WTC11 (cell line): ENCODE results near the gene ATP2A3. TPM values are rescaled to one million over a fixed set of nuclear protein-coding genes. Genes with fewer than 3 reads are reported as not detected.

Experiments used
- ATAC-seq: fragments of 200-7000 bp; cut with Tn5 transposase; 2 replicates; pipeline ENCODE4 v1.10.0; 2021; ENCODE audit warnings: mild to moderate bottlenecking, moderate library complexity
- CTCF ChIA-PET: fragments of 300-600 bp; sonication (Branson Sonifier 250); formaldehyde crosslinking; loops from one replicate; lab custom pipeline; 2021; ENCODE audit warnings: antibody characterized with exemption; lab: Charles Lee
- POLR2A ChIA-PET: fragments of 350-600 bp; sonication (Branson Sonifier 250); formaldehyde crosslinking; loops from one replicate; lab custom pipeline; 2021; ENCODE audit warnings: antibody characterized with exemption; lab: Charles Lee
- DNase-seq: peaks from one replicate; pipeline ENCODE4 v3.0.0; 2021; ENCODE audit warnings: low spot score
- H3K27ac Mint-ChIP-seq: 2 replicates; pipeline ENCODE4 v1.8.0; 2021; ENCODE audit warnings: mixed read lengths
- H3K27me3 Mint-ChIP-seq: 2 replicates; pipeline ENCODE4 v1.8.0; 2021; ENCODE audit warnings: low read depth, mild to moderate bottlenecking, moderate library complexity, mixed read lengths
- H3K36me3 Mint-ChIP-seq: 2 replicates; pipeline ENCODE4 v1.8.0; 2021; ENCODE audit warnings: mixed read lengths
- H3K4me1 Mint-ChIP-seq: 2 replicates; pipeline ENCODE4 v1.8.0; 2022; ENCODE audit warnings: mixed read lengths
- H3K4me3 Mint-ChIP-seq: 2 replicates; pipeline ENCODE4 v1.8.0; 2021; ENCODE audit warnings: mild to moderate bottlenecking, moderate library complexity, mixed read lengths
- H3K9me3 Mint-ChIP-seq: 2 replicates; pipeline ENCODE4 v1.8.0; 2021; ENCODE audit warnings: mixed read lengths
- ATF1 ChIP-seq: sonication (generic); formaldehyde crosslinking; IDR thresholded peaks from 2 replicates; pipeline ENCODE4 v1.8.1; 2023; ENCODE audit warnings: mild to moderate bottlenecking, moderate library complexity, missing genetic modification reagents
- ATF6 ChIP-seq: sonication (generic); formaldehyde crosslinking; IDR thresholded peaks from 2 replicates; pipeline ENCODE4 v1.8.1; 2023; ENCODE audit warnings: mild to moderate bottlenecking, missing genetic modification reagents
- ESRRA ChIP-seq: sonication (generic); formaldehyde crosslinking; IDR thresholded peaks from 2 replicates; pipeline ENCODE4 v1.8.1; 2022; ENCODE audit warnings: mild to moderate bottlenecking, missing genetic modification reagents, borderline replicate concordance
- ETV6 ChIP-seq: sonication (generic); formaldehyde crosslinking; IDR thresholded peaks from 2 replicates; pipeline ENCODE4 v1.8.1; 2022; ENCODE audit warnings: mild to moderate bottlenecking, missing genetic modification reagents
- FOXJ3 ChIP-seq: sonication (generic); formaldehyde crosslinking; IDR thresholded peaks from 2 replicates; pipeline ENCODE4 v1.9.0; 2021; ENCODE audit warnings: missing genetic modification reagents, mild to moderate bottlenecking, borderline replicate concordance
- GRHL2 ChIP-seq: fragments of 250-450 bp; sonication (Bioruptor Pico); IDR thresholded peaks from 2 replicates; pipeline ENCODE4 v1.8.0; 2022; ENCODE audit warnings: mild to moderate bottlenecking, moderate library complexity; ENCODE audit not compliant: insufficient replicate concordance, severe bottlenecking
- MLX ChIP-seq: sonication (generic); formaldehyde crosslinking; IDR thresholded peaks from 2 replicates; pipeline ENCODE4 v1.8.1; 2023; ENCODE audit warnings: mild to moderate bottlenecking, missing genetic modification reagents, moderate library complexity
- NFYB ChIP-seq: sonication (generic); formaldehyde crosslinking; conservative IDR thresholded peaks from 2 replicates; pipeline ENCODE4 v1.8.0; 2022; ENCODE audit warnings: low read depth, missing genetic modification reagents
- RORB ChIP-seq: fragments of 250-450 bp; sonication (Bioruptor Pico); IDR thresholded peaks from 2 replicates; pipeline ENCODE4 v1.9.0; 2021; ENCODE audit warnings: mild to moderate bottlenecking
- SP1 ChIP-seq: sonication (generic); formaldehyde crosslinking; conservative IDR thresholded peaks from 2 replicates; pipeline ENCODE4 v1.8.1; 2022; ENCODE audit warnings: missing genetic modification reagents
- USF1 ChIP-seq: sonication (generic); formaldehyde crosslinking; IDR thresholded peaks from 2 replicates; pipeline ENCODE4 v1.8.0; 2022; ENCODE audit warnings: mild to moderate bottlenecking, missing genetic modification reagents
- ZBTB21 ChIP-seq: sonication (generic); formaldehyde crosslinking; IDR thresholded peaks from 2 replicates; pipeline ENCODE4 v1.8.1; 2023; ENCODE audit warnings: mild to moderate bottlenecking, missing genetic modification reagents, borderline replicate concordance
- ZNF416 ChIP-seq: fragments of 250-450 bp; sonication (Bioruptor Pico); IDR thresholded peaks from 2 replicates; pipeline ENCODE4 v1.9.0; 2021; ENCODE audit warnings: mild to moderate bottlenecking, inconsistent platforms
- ZNF425 ChIP-seq: fragments of 250-450 bp; sonication (Bioruptor Pico); conservative IDR thresholded peaks from 2 replicates; pipeline ENCODE4 v1.9.0; 2021; ENCODE audit warnings: mild to moderate bottlenecking
- total RNA-seq: library from RNA; stranded (reverse); gene quantifications from 3 replicates; pipeline ENCODE4 v1.2.3, GENCODE V29; 2021
- TF ChIP-seq, protein P1 (sequence below): sonication (generic); formaldehyde crosslinking; IDR thresholded peaks from 2 replicates; pipeline ENCODE4 v1.8.1; 2022; ENCODE audit warnings: missing genetic modification reagents, borderline replicate concordance
- TF ChIP-seq, protein P2 (sequence below): sonication (generic); formaldehyde crosslinking; IDR thresholded peaks from 2 replicates; pipeline ENCODE4 v1.8.0; 2022; ENCODE audit warnings: mild to moderate bottlenecking, missing genetic modification reagents
- TF ChIP-seq, protein P3 (sequence below): sonication (generic); formaldehyde crosslinking; IDR thresholded peaks from 2 replicates; pipeline ENCODE4 v1.8.1; 2022; ENCODE audit warnings: mild to moderate bottlenecking, moderate library complexity, missing genetic modification reagents
- TF ChIP-seq, protein P4 (sequence below): sonication (generic); formaldehyde crosslinking; IDR thresholded peaks from 2 replicates; pipeline ENCODE4 v1.8.0; 2022; ENCODE audit warnings: mild to moderate bottlenecking, missing genetic modification reagents

ATP2A3 gene
- total RNA-seq, 1 experiment from 2014 or later, result 37.8 TPM

GRCh38 chr17:4001048-4001590 is 36.9 kb upstream of the ATP2A3 start:
- Mint-ChIP-seq H3K27me3 (no peaks in the 10 kb centered on the region), H3K27ac (no peak overlapping the region; the same call in 1 of the 2 replicates), H3K4me1 (peaks cover 19% of the 10 kb centered on the region), H3K4me3 (no peak overlapping the region), H3K36me3 (no peaks in the 10 kb centered on the region), H3K9me3 (no peaks in the 10 kb centered on the region)
- no peak for DNase-seq
- no peak for ATAC-seq
- TF ChIP-seq USF1 (CRISPR knock-in tag) (no peak), ESRRA (CRISPR knock-in tag) (no peak), MLX (CRISPR knock-in tag) (no peak), FOXJ3 (CRISPR knock-in tag) (no peak), GRHL2 (CRISPR knock-in tag) (no peak), RORB (CRISPR knock-in tag) (no peak), ZNF425 (CRISPR knock-in tag) (no peak), ZBTB21 (no peak), ATF6 (no peak), ZNF416 (no peak), NFYB (CRISPR knock-in tag) (no peak)
- TF ChIP-seq, protein P1, sequence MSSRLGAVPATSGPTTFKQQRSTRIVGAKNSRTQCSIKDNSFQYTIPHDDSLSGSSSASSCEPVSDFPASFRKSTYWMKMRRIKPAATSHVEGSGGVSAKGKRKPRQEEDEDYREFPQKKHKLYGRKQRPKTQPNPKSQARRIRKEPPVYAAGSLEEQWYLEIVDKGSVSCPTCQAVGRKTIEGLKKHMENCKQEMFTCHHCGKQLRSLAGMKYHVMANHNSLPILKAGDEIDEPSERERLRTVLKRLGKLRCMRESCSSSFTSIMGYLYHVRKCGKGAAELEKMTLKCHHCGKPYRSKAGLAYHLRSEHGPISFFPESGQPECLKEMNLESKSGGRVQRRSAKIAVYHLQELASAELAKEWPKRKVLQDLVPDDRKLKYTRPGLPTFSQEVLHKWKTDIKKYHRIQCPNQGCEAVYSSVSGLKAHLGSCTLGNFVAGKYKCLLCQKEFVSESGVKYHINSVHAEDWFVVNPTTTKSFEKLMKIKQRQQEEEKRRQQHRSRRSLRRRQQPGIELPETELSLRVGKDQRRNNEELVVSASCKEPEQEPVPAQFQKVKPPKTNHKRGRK (CRISPR knock-in tag), result no peak
- TF ChIP-seq, protein P2, sequence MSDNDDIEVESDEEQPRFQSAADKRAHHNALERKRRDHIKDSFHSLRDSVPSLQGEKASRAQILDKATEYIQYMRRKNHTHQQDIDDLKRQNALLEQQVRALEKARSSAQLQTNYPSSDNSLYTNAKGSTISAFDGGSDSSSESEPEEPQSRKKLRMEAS, result no peak
- ChIA-PET CTCF (interaction anchor here (0.7 to 3.1 kb wide), 6 partner anchors 16 to 157 kb away, joined by 3 to 17 read pairs (median 6); partner anchors contain the start of gene ATP2A3), POLR2A (interaction anchor here (0.5 kb wide), 1 partner anchor 257 kb away, joined by 3 read pairs; no protein-coding TSS in a partner anchor)

GRCh38 chr17:3998436-3998835 is 34.2 kb upstream of the ATP2A3 start:
- Mint-ChIP-seq H3K4me1 (peaks cover 6% of the 10 kb centered on the region), H3K27me3 (no peaks in the 10 kb centered on the region), H3K4me3 (no peak overlapping the region), H3K27ac (no peak overlapping the region)
- DNase-seq (no peak), ATAC-seq (no peak)
- TF ChIP-seq, protein P3, sequence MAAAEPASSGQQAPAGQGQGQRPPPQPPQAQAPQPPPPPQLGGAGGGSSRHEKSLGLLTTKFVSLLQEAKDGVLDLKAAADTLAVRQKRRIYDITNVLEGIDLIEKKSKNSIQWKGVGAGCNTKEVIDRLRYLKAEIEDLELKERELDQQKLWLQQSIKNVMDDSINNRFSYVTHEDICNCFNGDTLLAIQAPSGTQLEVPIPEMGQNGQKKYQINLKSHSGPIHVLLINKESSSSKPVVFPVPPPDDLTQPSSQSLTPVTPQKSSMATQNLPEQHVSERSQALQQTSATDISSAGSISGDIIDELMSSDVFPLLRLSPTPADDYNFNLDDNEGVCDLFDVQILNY (CRISPR knock-in tag), result no peak
- TF ChIP-seq SP1, result no peak
- no peak for TF ChIP-seq ETV6 (CRISPR knock-in tag)
- TF ChIP-seq, protein P4, sequence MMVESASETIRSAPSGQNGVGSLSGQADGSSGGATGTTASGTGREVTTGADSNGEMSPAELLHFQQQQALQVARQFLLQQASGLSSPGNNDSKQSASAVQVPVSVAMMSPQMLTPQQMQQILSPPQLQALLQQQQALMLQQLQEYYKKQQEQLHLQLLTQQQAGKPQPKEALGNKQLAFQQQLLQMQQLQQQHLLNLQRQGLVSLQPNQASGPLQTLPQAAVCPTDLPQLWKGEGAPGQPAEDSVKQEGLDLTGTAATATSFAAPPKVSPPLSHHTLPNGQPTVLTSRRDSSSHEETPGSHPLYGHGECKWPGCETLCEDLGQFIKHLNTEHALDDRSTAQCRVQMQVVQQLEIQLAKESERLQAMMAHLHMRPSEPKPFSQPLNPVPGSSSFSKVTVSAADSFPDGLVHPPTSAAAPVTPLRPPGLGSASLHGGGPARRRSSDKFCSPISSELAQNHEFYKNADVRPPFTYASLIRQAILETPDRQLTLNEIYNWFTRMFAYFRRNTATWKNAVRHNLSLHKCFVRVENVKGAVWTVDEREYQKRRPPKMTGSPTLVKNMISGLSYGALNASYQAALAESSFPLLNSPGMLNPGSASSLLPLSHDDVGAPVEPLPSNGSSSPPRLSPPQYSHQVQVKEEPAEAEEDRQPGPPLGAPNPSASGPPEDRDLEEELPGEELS, result no peak
- TF ChIP-seq ATF1 (CRISPR knock-in tag), result no peak
- TF ChIP-seq, all 79 proteins: peak for 0
- no peaks in the 10 kb centered on the region for H3K36me3 Mint-ChIP-seq
- CTCF ChIA-PET, result interaction anchor here (2.8 kb wide), 1 partner anchor 85 kb away, joined by 12 read pairs; no protein-coding TSS in a partner anchor
- POLR2A ChIA-PET, result no interaction called here
- peaks cover 8% of the 10 kb centered on the region; the same call in 1 of the 2 replicates for H3K9me3 Mint-ChIP-seq
